KBM-7 (cell line): ENCODE measurements around the gene SLC2A4RG.

Source experiments
- DNase-seq: peaks from one replicate; pipeline ENCODE4 v3.0.0-alpha.2; 2015
- in situ Hi-C: fragments of 300-500 bp; cut with MboI; formaldehyde crosslinking; loops from 2 replicates; pipeline ENCODE4 v1.14.3; 2020; ENCODE audit warnings: low sequenced_read_pairs, low pct_unique_long_range_greater_than_20kb, mixed read lengths

Gene SLC2A4RG, protein sequence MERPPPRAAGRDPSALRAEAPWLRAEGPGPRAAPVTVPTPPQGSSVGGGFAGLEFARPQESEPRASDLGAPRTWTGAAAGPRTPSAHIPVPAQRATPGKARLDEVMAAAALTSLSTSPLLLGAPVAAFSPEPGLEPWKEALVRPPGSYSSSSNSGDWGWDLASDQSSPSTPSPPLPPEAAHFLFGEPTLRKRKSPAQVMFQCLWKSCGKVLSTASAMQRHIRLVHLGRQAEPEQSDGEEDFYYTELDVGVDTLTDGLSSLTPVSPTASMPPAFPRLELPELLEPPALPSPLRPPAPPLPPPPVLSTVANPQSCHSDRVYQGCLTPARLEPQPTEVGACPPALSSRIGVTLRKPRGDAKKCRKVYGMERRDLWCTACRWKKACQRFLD

DNA sequence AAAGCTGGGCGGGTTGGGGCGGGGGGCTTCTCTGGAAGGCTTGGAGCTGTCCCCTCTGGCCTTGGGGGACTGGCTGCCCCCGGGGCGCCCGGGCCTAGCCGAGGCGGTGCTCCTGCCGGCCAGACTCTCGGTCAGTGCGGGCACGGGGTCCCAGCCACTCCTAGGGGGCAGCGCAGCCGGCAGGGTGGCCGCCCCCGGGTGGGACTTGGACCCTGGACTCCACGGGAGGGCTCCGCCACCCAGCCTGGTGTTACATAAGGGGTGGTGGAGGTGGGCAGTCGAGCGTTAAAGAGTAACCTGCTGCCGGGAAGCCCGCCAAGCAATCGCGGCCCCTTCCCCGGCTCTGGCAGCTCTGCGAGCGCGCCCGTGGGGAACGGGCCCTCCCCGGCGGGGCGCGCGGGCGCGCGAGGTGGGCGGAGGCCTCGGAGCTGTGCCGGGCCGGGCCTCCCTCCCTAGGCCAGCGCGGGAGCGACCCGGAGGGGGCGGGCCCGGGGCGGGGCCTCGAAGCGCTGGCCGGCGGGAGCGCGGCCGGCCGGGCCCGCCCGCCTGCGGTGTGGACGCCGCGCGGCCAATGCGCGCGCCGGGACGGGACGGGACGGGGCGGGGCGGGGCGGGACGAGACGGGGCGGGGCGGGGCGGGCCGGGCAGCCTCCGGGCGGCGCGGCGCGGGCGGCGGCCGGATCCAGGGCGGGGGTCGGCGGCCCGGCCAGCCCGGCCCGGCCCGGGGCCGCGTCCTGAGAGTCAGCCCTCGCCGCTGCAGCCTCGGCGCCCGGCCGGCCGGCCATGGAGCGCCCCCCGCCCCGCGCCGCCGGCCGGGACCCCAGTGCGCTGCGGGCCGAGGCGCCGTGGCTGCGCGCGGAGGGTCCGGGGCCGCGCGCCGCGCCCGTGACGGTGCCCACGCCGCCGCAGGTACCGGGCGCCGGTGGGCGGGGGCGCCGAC is at the start of gene SLC2A4RG:
Gene SLC2A4RG, plus strand, starts transcription at position 647 of the 940 bp plus-strand sequence. Its CDS starts 137 bp downstream, at position 784.
- DNase-seq, result peak; percentile 51
- in situ Hi-C loops, result no loop called here

DNA sequence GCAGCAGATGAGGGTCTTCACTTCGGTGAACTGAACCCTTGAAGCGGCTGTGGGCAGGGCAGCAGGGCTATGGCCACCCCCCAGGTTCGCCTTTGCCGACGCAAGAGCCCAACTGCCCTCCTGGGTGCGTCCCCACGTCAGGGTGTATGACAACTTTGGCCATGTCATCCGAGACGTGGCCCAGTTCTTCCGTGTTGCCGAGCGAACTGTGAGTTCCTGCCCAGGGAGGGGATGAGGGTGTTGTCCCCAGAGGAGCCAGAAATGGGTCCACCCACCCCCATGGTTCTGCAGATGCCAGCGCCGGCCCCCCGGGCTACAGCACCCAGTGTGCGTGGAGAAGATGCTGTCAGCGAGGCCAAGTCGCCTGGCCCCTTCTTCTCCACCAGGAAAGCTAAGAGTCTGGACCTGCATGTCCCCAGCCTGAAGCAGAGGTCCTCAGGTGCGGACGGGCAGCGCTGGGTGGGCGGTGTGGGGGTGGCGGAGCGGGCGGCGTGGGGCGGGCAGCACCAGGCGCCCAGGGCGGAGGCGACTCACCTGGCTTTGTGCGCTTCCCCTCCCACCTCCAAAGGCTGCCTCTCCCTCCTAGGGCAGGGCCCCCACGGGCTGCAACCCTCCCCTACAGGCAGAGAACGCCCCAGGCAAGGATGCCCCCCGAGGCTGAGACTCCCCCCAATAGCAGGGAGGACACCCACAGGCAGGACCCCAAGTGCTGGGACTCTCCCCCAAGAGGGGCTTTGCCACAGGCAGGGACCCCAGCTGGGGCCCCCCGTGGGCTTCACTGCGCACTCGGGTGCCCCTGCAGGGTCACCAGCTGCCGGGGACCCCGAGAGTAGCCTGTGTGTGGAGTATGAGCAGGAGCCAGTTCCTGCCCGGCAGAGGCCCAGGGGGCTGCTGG is 49.3 kb upstream of the SLC2A4RG start:
- in situ Hi-C loops, result no loop called here
- no peak for DNase-seq

DNA sequence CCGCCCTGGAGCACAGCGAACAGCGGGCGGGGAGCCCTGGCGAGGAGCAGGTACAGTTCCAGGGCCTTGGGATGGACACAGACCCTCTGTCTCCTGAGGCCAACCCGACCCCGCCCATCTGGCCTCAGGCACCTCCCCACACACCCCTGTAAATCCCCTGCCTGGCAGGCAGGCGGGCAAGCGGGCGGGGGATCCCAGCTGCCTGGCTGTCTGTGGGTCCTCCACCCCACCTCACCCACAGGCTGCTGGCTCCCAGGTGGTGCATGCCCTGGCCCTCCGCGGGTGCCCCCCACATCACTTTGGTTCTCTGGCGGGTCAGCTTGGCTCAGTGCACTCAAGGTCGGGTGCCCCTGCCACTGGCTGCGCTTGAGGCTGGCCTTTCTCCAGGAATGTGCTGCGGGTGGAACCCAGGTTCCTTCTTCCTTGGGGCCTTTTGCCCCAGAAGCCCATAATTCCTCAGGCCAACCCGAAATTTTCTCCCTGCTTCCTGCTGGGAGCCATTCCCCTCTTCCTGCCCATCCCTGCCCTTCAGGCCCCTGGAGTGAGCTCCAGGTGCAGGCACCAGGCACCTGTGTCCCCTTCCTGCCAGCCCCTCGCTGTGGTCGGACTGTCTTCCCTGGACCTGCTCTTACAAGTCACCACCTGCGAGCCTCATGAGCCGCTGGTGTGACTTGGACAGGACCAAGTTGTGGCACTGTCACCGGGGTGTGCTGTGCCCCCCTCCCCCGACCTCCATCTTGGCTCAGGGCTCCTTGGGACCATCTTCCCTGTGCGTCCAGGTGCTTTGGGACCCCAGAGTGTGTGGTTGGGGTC is 48.5 kb upstream of the SLC2A4RG start:
- in situ Hi-C loops, result no loop called here

DNA sequence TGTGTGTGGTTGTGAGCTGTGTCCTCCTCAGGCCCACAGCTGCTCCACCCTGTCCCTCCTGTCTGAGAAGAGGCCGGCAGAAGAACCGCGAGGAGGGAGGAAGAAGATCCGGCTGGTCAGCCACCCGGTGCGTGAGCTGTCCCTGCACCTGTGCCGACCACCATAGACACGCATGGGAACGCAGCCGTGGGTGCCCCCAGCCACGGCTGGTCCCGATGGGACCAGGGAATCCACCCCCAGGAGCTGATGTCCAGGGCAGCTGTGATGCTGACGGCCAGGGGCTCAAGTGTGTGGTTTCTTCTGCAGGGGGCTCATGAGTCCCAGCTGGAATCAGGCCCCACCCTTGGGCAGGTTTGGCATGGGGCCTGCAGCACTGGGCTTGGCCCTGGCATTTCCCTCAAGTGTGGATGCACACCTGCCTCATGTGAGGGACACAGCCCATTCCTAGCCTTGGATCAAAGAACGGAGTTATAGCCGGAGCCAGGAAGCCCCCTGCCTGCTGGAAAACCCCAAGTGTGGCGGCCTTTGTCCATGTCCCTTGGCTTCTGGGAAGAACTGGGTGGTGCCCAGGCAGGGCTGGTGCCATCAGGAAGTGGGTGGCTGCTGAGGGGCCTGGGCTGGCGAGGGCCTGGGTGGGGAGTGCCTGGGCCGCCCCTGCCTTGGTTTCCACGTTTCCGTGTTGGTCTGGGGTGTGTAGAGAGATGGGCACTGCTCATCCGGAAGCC is 47.7 kb upstream of the SLC2A4RG start:
- in situ Hi-C loops, result no loop called here
- DNase-seq, result no peak

More for the DNA sequence above, 48.5 kb upstream of the SLC2A4RG start:
- DNase-seq, result no peak

DNA sequence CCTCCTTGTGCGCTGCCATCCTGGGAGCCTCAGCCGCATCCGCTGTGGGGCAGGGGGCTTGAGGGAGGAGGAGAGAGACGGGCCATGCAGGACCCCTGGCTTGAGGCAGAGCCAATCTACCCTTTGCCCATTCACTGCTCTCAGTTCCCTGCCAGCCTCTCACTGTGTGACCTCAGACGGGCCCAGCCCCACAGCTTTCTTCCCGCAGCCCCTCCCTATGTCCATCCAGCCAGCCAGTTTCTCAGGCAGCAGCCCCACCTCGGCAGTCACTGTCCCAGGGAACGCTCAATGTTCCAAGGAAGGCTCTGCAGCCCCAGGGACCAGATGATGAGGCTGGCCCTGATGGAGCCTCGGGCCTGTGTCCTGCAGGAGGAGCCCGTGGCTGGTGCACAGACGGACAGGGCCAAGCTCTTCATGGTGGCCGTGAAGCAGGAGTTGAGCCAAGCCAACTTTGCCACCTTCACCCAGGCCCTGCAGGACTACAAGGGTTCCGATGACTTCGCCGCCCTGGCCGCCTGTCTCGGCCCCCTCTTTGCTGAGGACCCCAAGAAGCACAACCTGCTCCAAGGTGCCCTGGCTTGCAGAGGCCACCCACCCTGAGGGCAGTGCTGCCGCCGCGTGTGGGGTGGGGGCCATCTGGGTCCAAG is 47.0 kb upstream of the SLC2A4RG start:
- no peak for DNase-seq
- in situ Hi-C loops, result no loop called here

DNA sequence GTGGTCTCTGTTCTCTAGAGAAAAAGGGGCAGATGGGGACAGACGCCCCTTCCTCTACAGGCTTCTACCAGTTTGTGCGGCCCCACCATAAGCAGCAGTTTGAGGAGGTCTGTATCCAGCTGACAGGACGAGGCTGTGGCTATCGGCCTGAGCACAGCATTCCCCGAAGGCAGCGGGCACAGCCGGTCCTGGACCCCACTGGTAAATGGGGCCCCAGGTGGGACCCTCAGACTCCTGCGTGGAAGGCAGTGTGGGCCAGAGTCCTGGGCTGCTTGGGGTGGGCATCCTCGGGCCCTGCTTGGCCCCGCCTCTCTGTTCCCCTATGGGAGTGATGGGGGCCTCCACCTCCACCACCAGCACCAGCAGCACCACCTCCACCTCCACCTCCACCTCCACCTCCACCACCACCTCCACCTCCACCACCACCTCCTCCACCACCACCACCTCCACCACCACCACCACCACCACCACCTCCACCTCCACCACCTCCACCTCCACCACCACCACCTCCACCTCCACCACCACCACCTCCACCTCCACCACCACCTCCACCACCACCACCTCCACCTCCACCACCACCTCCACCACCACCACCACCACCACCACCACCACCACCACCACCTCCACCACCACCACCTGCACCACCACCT is 46.4 kb upstream of the SLC2A4RG start:
- in situ Hi-C loops, result no loop called here
- DNase-seq, result no peak

DNA sequence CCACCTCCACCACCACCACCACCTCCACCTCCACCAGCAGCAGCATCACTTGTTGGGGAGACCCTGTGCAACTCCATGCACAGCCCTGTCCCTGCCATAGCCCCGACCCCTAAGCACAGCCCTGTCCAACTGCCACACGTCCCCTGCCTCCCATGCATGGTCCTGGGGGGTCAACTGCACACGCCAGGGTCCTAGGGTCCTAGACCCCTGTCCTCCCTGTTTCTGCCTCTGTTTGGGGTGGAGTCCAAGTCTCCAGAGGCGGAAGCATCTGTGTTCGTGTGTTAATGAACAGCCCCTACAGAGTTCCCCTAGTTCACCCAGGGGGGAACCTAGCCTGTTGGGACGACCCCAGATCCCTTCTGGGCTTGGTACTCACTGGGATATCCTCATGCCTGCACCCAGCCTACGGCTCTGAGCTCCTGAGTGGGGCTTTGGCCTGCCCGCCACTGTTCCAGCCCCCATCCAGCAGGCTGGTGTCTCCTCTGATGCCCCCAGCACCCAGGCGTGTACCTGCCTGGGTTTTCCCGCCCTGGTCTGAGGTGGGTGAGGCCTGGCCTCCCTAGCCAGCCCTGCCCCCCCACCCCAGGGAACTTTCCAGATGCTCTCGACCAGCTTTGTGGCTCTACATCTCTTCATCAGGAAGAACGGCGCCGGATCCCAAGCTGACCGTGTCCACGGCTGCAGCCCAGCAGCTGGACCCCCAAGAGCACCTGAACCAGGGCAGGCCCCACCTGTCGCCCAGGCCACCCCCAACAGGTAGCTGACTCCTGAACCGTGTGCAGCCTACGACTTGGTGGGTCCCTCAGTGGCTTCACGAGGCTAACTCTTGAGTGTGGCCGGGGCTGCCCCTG is 45.6 kb upstream of the SLC2A4RG start:
- no peak for DNase-seq
- in situ Hi-C loops, result no loop called here

DNA sequence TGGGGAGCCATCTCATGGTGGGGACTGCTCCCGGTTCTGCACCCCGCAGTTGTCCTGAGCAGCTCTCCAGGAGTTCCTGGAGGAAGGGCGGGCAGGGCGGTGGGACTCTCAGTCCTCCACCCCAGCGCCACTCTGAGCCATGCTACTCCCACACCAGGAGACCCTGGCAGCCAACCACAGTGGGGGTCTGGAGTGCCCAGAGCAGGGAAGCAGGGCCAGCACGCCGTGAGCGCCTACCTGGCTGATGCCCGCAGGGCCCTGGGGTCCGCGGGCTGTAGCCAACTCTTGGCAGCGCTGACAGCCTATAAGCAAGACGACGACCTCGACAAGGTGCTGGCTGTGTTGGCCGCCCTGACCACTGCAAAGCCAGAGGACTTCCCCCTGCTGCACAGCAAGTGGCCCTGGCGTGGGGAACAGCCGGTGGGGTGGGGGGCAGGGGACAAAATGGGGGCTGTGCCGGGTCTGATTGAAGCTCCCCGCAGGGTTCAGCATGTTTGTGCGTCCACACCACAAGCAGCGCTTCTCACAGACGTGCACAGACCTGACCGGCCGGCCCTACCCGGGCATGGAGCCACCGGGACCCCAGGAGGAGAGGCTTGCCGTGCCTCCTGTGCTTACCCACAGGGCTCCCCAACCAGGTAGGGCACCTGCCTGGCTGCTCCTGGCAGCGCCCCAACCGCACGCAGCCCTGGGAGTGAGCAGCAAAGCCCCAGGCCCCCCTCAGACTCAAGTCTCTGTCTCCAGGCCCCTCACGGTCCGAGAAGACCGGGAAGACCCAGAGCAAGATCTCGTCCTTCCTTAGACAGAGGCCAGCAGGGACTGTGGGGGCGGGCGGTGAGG is 44.8 kb upstream of the SLC2A4RG start:
- no peak for DNase-seq
- in situ Hi-C loops, result no loop called here

DNA sequence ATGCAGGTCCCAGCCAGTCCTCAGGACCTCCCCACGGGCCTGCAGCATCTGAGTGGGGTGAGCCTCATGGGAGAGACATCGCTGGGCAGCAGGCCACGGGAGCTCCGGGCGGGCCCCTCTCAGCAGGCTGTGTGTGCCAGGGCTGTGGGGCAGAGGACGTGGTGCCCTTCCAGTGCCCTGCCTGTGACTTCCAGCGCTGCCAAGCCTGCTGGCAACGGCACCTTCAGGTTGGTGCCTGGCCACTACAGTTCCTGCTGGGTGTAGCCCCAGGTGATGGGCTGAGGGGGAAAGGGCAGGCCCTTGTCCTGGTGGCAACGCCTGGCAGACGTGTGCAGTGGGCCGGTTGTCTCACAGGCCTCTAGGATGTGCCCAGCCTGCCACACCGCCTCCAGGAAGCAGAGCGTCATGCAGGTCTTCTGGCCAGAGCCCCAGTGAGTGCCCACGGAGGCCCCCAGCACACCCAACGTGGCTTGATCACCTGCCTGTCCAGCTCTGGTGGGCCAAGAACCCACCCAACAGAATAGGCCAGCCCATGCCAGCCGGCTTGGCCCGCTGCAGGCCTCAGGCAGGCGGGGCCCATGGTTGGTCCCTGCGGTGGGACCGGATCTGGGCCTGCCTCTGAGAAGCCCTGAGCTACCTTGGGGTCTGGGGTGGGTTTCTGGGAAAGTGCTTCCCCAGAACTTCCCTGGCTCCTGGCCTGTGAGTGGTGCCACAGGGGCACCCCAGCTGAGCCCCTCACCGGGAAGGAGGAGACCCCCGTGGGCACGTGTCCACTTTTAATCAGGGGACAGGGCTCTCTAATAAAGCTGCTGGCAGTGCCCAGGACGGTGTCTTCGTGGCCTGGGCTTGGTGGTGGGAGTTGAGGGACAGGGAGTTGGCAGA is 43.9 kb upstream of the SLC2A4RG start:
- in situ Hi-C loops, result no loop called here
- no peak for DNase-seq

DNA sequence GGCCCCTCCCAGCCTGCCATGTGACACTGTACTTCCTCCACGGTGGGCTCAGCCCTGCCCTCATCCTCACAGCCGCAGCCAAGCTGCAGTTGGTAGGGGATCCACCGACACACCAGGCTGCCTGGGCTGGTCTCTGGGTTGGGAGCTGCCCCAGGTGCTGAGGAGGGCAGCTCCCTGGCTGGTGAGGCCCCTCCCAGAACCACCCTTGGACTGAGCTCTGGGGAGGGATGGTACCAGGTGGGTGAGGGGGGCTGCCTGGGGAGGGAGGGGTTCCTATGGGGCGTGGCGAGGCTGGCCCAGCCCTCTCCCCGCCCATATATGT is 43.3 kb upstream of the SLC2A4RG start:
- in situ Hi-C loops, result no loop called here
- no peak for DNase-seq

DNA sequence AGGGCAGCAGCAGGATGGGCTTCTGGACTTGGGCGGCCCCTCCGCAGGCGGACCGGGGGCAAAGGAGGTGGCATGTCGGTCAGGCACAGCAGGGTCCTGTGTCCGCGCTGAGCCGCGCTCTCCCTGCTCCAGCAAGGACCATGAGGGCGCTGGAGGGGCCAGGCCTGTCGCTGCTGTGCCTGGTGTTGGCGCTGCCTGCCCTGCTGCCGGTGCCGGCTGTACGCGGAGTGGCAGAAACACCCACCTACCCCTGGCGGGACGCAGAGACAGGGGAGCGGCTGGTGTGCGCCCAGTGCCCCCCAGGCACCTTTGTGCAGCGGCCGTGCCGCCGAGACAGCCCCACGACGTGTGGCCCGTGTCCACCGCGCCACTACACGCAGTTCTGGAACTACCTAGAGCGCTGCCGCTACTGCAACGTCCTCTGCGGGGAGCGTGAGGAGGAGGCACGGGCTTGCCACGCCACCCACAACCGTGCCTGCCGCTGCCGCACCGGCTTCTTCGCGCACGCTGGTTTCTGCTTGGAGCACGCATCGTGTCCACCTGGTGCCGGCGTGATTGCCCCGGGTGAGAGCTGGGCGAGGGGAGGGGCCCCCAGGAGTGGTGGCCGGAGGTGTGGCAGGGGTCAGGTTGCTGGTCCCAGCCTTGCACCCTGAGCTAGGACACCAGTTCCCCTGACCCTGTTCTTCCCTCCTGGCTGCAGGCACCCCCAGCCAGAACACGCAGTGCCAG is 42.8 kb upstream of the SLC2A4RG start, which contains the start of gene TNFRSF6B:
Gene TNFRSF6B, plus strand, starts transcription at position 25 of the 729 bp plus-strand sequence. Its CDS starts 116 bp downstream, at position 141.
- no peak for DNase-seq
- in situ Hi-C loops, result no loop called here

DNA sequence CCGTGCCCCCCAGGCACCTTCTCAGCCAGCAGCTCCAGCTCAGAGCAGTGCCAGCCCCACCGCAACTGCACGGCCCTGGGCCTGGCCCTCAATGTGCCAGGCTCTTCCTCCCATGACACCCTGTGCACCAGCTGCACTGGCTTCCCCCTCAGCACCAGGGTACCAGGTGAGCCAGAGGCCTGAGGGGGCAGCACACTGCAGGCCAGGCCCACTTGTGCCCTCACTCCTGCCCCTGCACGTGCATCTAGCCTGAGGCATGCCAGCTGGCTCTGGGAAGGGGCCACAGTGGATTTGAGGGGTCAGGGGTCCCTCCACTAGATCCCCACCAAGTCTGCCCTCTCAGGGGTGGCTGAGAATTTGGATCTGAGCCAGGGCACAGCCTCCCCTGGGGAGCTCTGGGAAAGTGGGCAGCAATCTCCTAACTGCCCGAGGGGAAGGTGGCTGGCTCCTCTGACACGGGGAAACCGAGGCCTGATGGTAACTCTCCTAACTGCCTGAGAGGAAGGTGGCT is 42.2 kb upstream of the SLC2A4RG start:
- no peak for DNase-seq
- in situ Hi-C loops, result no loop called here

DNA sequence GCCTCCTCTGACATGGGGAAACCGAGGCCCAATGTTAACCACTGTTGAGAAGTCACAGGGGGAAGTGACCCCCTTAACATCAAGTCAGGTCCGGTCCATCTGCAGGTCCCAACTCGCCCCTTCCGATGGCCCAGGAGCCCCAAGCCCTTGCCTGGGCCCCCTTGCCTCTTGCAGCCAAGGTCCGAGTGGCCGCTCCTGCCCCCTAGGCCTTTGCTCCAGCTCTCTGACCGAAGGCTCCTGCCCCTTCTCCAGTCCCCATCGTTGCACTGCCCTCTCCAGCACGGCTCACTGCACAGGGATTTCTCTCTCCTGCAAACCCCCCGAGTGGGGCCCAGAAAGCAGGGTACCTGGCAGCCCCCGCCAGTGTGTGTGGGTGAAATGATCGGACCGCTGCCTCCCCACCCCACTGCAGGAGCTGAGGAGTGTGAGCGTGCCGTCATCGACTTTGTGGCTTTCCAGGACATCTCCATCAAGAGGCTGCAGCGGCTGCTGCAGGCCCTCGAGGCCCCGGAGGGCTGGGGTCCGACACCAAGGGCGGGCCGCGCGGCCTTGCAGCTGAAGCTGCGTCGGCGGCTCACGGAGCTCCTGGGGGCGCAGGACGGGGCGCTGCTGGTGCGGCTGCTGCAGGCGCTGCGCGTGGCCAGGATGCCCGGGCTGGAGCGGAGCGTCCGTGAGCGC is 41.6 kb upstream of the SLC2A4RG start:
- DNase-seq, result no peak
- in situ Hi-C loops, result no loop called here
